ENCODE measurements around the gene FKBP4.

- TF ChIP-seq TAF1 (IDR thresholded peaks at IDR 0.05; ENCODE audit: borderline replicate concordance, low read depth, low read length) = no peak
- no peak for TF ChIP-seq POLR2AphosphoS5 (IDR thresholded peaks at IDR 0.05; ENCODE audit: low read depth, low read length)
These were observed 1.9 kb upstream of the FKBP4 start for GRCh38 chr12:2792671-2793500.

Measured in GM12892 (cell line).